Measurements from ENCODE around the gene AQP4.

Gene AQP4

GRCh38 chr18:26840965-26841364 lies 24.5 kb downstream of the AQP4 start:
- DNase-seq (ENCODE audit: low read depth in 3 of 3, low spot score in 1 of 3), result no peak

GRCh38 chr18:26839609-26840008 lies 25.9 kb downstream of the AQP4 start:
- no peak for DNase-seq (ENCODE audit: low read depth in 3 of 3, low spot score in 1 of 3)

- DNase-seq (ENCODE audit: low read depth in 3 of 3, low spot score in 1 of 3), result no peak
Observed at GRCh38 chr18:26832302-26832701, 33.2 kb downstream of the AQP4 start.

- no peak for DNase-seq (ENCODE audit: low read depth in 3 of 3, low spot score in 1 of 3)
Observed at GRCh38 chr18:26827581-26827980, 37.9 kb downstream of the AQP4 start.

- DNase-seq (ENCODE audit: low read depth in 3 of 3, low spot score in 1 of 3), result no peak
Observed at GRCh38 chr18:26826656-26827235, 38.8 kb downstream of the AQP4 start.

- no peak for DNase-seq (ENCODE audit: low read depth in 3 of 3, low spot score in 1 of 3)
Observed at GRCh38 chr18:26821181-26821580, 44.3 kb downstream of the AQP4 start.

GRCh38 chr18:26819046-26819445 lies 46.5 kb downstream of the AQP4 start:
- no peak for DNase-seq (ENCODE audit: low read depth in 3 of 3, low spot score in 1 of 3)

- DNase-seq (ENCODE audit: low read depth in 3 of 3, low spot score in 1 of 3), result no peak
Observed at GRCh38 chr18:26818461-26818860, 47.0 kb downstream of the AQP4 start.

GRCh38 chr18:26813043-26813442 lies 52.5 kb downstream of the AQP4 start:
- DNase-seq (ENCODE audit: low read depth in 3 of 3, low spot score in 1 of 3), result no peak

GRCh38 chr18:26812462-26812861 lies 53.0 kb downstream of the AQP4 start:
- no peak for DNase-seq (ENCODE audit: low read depth in 3 of 3, low spot score in 1 of 3)

- DNase-seq (ENCODE audit: low read depth in 3 of 3, low spot score in 1 of 3), result no peak
Observed at GRCh38 chr18:26809346-26809745, 56.2 kb downstream of the AQP4 start.

GRCh38 chr18:26806224-26806623 lies 59.3 kb downstream of the AQP4 start:
- no peak for DNase-seq (ENCODE audit: low read depth in 3 of 3, low spot score in 1 of 3)

- no peak for DNase-seq (ENCODE audit: low read depth in 3 of 3, low spot score in 1 of 3)
Observed at GRCh38 chr18:26804519-26804918, 61.0 kb downstream of the AQP4 start.

- DNase-seq (ENCODE audit: low read depth in 3 of 3, low spot score in 1 of 3), result no peak
Observed at GRCh38 chr18:26803643-26804042, 61.9 kb downstream of the AQP4 start.

GRCh38 chr18:26802330-26803200 lies 62.9 kb downstream of the AQP4 start:
- no peak for DNase-seq (ENCODE audit: low read depth in 3 of 3, low spot score in 1 of 3)

Data from stimulated activated CD4-positive, alpha-beta T cell treated with anti-CD3 and anti-CD28 coated beads, TNF-alpha, amount 100 ng/mL, for 1 hour (primary cell).